ENCODE measurements around the gene BIN1. TPM values are rescaled to one million over a fixed set of nuclear protein-coding genes. Genes with fewer than 3 reads are reported as not detected.

Gene BIN1
- polyA plus RNA-seq, 1 of the 3 experiments (the other 2 are of a cell fraction): 40.3 TPM

DNA sequence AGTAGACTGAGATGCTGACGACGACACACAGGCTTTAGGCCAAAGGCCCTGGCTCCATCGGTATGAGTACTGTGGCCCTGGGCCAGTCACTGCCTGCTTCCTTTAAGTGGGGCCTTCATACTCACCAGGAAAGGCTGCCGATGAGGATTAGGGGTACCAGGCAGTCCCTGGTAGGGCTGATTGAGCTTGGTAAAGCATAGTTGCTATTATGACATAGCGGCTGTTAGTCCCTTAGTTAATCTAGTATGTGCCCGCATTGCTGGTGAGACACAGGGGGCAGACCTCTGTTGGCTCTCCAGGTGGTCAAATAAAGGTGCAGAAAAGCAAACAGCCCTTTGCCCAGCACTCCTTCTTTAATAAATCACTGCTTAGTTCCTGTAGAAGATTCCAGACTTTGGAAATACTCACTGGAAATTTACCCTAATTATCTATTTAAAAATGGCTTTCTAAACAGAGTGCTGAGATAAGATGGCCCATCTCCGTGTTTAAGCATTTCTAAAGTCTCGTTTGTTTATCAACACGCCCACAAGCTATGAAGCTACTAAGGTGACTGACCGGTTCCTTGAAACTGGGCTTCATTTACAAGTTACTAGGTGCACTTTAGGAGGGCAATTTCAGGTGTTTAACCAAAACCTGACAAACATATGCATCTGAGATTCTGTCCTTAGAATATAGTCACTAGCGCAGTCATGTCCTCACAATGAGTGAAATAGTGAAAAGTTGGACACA lies 8.7 kb upstream of the BIN1 start:
- H3K27ac ChIP-seq (ENCODE audit: low read depth in 2 of 2, low read length in 1 of 2): no peak overlapping the region
- 73% methylated on average over 10 of the region's 11 CpGs for WGBS (ENCODE audit: low lambda C conversion rate)
- H4K20me1 ChIP-seq (ENCODE audit: insufficient read depth): no peaks in the 10 kb centered on the region
- no peaks in the 10 kb centered on the region for H3F3A ChIP-seq (replicated peaks; ENCODE audit: insufficient read depth)
- no peaks in the 10 kb centered on the region for H3K36me3 ChIP-seq (replicated peaks in 1 of 2; ENCODE audit: control insufficient read depth in 1 of 2, insufficient read depth in 2 of 2, low read length in 1 of 2)
- DNase-seq: no peak
- H2AFZ ChIP-seq (ENCODE audit: low read depth): no peak overlapping the region
- H3K4me1 ChIP-seq (ENCODE audit: control insufficient read depth in 1 of 2, insufficient read depth in 2 of 2, low read depth in 1 of 2, low read length in 1 of 2): peaks cover 0 to 4% of the 10 kb centered on the region in 2 experiments; a peak in 1 of 4 replicates
- no peaks in the 10 kb centered on the region for H3K9me2 ChIP-seq
- H3K4me3 ChIP-seq (ENCODE audit: low read depth in 2 of 2, low read length in 1 of 2): no peak overlapping the region
- no peaks in the 10 kb centered on the region for H3K79me2 ChIP-seq (ENCODE audit: insufficient read depth)
- POLR2A ChIA-PET: no interaction called here
- CTCF ChIA-PET: interaction anchor here (1.7 kb wide), 1 partner anchor 41 kb away, joined by 4 read pairs; no protein-coding TSS in a partner anchor
- H3K27me3 ChIP-seq (ENCODE audit: insufficient read depth): peaks cover 11% of the 10 kb centered on the region; the same call in 1 of the 2 replicates
- no peaks in the 10 kb centered on the region for H3K9me3 ChIP-seq
- TF ChIP-seq, protein P1, sequence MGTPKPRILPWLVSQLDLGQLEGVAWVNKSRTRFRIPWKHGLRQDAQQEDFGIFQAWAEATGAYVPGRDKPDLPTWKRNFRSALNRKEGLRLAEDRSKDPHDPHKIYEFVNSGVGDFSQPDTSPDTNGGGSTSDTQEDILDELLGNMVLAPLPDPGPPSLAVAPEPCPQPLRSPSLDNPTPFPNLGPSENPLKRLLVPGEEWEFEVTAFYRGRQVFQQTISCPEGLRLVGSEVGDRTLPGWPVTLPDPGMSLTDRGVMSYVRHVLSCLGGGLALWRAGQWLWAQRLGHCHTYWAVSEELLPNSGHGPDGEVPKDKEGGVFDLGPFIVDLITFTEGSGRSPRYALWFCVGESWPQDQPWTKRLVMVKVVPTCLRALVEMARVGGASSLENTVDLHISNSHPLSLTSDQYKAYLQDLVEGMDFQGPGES (IDR thresholded peaks at IDR 0.05; ENCODE audit: low read depth, low read length): no peak
- TF ChIP-seq TAF1 (IDR thresholded peaks at IDR 0.05; ENCODE audit: borderline replicate concordance, low read depth, low read length) (no peak), NFIC (IDR thresholded peaks at IDR 0.05; ENCODE audit: borderline replicate concordance) (no peak), ELF1 (IDR thresholded peaks at IDR 0.05) (no peak), YY1 (IDR thresholded peaks at IDR 0.05; ENCODE audit: low read depth) (no peak), NRF1 (IDR thresholded peaks at IDR 0.05; ENCODE audit: low read depth, low read length) (no peak), GABPA (IDR thresholded peaks at IDR 0.05; ENCODE audit: low read depth) (no peak), MEF2A (IDR thresholded peaks at IDR 0.05; ENCODE audit: borderline replicate concordance, low read depth) (no peak), SMC3 (IDR thresholded peaks at IDR 0.05; ENCODE audit: low read depth, low read length) (no peak), EZH2phosphoT487 (IDR thresholded peaks at IDR 0.05; ENCODE audit: borderline replicate concordance, low read depth) (no peak), ZBTB33 (IDR thresholded peaks at IDR 0.05; ENCODE audit: borderline replicate concordance, low read depth) (no peak), CHD2 (IDR thresholded peaks at IDR 0.05; ENCODE audit: low read length, partially characterized antibody) (no peak), JUND (IDR thresholded peaks at IDR 0.05) (no peak), FOSL2 (IDR thresholded peaks at IDR 0.05; ENCODE audit: borderline replicate concordance, low read depth) (no peak), MAX (IDR thresholded peaks at IDR 0.05; ENCODE audit: low read depth) (no peak)
- H3K9ac ChIP-seq: no peak overlapping the region
- H3K4me2 ChIP-seq: no peak overlapping the region
